Stimulated activated CD4-positive, alpha-beta T cell treated with anti-CD3 and anti-CD28 coated beads, Interleukin-1b, Interleukin-23, amount 100 ng/mL, for 48 hours (primary cell): Measurements from ENCODE around the gene LDB3.

Experiments used
- DNase-seq: peaks from one replicate; pipeline ENCODE4 v3.0.0-alpha.2; 2020

The LDB3 gene

DNA sequence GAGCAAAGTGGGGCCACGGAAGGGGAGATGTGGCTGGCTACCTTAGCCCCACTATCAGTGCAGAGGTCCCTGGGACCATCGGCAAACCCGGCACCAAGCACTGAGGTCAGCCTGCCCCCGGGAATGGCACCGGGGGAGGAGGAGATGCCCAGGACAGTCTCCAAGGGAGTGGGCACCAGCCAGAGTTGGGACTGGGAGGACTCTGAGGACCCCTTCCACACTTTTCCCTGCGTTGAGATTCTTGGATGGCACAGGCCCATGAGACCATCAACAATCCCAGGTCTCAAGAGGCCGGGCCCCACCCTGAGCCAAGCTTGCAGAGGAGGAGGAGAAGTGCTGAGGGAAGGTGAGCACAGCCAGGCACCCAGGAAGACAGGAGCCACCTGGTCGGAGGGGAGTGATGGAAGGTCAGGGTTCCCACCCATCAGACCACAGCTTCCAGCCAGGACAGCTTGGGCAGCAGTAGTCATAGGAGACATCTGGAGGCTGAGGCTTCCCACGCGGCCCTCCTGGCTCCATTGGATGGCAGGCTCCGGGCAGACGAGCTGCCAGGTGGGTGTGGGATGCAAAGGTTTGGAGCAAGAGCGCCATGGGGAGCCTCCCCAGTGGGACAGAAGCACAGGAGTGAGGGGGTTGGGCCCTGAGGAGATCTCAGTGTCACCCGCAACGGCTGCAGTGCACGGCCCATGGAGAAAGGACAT, 16.5 kb upstream of the LDB3 start:
- no peak for DNase-seq

DNA sequence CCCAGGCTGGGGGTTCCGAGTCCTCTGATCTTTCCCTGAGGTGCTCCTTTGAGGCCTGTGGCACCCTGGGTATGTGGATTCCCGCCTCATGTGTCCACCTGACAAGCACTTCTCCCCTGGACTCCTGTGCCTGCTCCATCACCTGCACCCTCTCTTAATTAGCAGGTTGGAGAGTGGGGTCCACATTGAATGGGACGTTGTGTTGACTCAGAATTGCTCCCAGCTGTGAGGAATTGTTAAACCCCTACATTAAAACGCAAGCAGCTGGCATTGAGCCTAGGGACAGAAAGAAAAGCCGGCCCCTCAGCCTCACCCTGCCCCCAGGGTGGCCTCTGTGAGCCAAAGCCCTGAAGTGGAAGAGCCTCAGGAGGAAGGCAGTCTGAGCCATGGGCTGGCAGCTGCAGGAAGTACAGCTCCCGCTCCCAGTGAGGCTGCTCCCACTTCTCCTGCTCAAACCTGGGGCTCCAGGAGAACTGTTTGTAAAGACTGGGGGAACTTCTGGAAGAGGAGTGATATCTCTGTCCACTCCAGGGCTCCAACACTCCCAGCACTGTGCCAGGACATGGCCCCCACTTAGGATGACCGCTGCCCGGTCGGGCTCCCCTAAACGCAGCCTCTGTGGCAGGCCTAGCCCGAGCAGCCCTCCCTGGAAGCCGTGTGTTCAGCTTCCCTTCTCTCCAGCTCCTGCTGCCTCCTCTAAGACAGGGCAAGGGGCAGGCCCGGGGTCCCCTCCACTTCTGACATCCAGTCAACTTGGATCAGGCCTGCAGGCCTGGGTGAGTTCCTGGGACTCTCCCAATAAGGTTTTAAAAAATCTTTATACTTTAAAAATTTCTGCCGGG, 15.7 kb upstream of the LDB3 start:
- DNase-seq, result no peak

DNA sequence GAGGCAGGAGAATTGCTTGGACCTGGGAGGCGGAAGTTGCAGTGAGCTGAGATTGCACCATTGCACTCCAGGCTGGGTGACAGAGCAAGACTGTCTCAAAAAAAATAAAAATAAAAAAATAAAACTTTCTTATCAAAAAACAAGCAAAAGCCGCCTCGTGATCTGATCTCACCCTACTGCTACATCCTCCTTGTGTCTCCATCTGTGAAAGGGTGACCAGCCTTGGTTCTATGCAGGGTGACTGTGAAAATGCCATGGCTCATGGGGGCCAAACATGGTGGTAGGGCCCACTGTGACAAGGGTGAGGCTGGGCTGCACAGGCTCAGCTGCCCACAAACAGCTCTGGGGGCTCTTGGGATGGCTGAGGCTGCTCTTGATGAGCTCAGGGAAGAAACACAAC, 14.9 kb upstream of the LDB3 start:
- DNase-seq, result no peak

DNA sequence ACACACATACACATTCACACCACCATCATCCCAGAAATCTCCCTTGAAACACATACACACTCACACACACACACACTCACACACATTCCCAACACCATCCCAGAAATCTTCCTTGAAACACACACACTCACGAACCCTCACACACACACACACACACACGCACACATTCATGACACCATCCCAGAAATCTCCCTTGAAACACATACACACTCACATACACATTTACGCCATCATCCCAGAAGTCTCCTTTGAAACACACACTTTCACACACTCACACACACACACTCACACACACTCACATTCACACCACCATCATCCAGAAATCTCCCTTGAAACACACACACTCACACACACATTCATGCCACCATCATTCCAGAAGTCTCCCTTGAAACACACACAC, 14.3 kb upstream of the LDB3 start:
- no peak for DNase-seq

DNA sequence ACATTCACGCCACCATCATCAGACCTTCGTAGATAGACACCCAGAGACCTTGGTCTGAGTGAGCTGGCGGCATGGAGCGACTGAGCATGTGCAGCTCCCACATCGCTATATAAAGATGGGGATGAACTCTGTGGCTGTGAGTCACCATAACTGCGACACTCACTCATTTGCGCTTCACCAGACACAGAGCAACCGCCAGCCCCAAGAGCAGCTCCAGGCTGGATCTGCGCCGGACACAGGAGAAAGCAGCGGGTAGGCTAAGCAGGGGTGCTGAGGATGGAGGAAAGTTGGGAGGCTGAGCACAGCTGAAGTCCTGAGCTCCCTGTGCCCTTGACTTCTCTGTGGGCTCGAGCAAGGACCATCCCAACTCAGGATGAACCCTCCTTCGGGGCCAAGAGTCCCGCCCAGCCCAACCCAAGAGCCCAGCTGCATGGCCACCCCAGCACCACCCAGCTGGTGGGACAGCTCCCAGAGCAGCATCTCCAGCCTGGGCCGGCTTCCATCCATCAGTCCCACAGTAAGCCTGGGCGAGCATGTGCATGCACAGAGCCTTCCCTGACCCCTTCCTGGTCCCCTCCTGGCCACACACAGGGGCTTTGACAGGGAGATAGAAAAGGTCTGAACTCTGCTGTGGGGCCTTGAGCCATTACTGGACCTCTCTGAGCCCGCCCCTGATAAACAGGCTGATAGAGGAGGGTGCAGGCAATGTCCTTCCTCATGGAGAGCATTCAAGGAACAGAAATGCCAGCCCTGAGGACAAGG, 13.7 kb upstream of the LDB3 start, which contains the start of gene OPN4:
Gene OPN4, plus strand, starts transcription at position 137 of the 762 bp plus-strand sequence. Its CDS starts 237 bp downstream, at position 374.
- DNase-seq, result no peak

DNA sequence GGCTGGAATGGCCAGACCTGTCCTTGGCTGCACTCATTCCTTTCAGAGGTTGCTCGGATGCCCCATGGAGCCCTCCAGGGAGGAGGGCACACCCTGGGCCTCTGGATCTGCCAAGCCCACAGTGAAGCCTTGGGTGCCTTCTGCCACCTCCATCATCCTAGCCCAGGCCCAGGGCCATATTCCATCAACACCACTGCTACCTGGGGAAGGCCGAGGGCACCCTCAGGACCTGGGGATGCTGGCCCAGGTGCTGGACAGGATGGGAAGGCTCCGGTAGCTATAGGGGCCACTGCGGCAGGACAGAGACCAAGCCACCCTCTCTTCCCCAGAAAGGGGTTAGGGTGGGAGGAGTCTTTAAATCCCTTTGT, 13.2 kb upstream of the LDB3 start:
- no peak for DNase-seq

DNA sequence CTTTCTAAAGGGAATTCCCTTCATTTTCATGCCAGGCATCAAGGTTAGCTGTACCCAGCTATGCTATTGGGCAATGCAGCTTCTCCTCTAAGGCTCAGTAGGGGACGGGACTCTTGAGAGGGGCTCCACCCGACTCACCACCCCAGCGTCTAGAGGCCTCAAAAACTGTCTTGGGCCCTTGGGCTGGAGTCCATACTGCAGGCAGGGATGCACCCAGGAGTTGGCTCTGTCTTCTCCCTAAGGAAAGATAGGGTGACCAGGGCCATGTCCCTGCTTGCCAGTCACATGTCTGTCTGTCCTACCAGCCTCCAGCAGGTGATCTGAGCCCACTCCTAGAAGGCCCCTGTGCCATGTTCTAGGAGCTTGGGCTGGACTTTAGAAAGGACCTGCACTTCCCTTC, 12.7 kb upstream of the LDB3 start:
- DNase-seq, result no peak

DNA sequence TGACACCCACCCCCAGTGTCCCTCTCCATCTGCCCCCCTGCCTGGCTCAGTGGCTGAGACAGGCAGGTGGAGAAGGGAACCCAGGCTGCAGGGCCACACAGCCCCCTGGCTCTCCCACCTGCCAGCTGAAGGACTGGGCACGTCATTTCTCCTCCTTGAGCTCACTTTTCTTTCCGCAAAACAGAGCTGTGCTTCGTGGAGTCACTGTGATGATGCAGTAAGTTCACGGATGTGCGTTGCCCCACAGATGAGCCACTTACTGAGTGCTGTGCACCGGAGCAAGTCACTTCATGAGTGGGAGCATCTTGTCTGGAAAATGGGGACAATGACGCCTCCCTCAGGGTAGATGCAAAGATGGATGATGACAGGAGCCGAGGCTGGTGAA, 11.3 kb upstream of the LDB3 start:
- no peak for DNase-seq

DNA sequence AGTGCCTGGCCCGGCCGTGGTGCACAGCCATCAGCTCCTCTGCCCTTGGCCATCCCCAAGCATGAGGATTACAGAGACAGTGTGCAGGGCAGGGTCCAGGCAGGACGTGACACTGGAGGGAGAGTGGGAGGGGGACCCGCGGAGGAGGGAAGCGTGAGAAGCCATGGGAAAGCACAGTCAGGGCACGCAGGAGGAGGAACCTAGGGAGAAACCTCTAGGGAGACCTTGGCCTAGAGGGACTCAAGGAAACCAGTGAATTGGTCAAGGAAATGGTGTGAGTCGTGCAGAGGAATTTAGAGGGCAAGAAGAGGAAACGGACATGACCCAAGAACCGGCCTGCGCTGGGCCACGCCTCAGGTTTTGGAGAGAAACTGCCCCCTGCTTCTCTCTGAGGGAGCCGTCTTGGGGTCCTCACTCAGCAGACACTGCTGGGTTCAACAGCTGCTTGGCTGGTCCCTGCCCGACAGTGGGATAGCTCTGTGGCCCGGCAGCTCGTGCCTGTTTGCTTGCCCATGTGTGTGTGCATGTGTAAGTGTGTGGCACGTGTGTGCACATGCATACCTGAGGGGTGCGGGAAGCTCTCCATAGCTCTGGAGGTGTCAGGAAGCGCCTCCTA, 10.8 kb upstream of the LDB3 start:
- no peak for DNase-seq

DNA sequence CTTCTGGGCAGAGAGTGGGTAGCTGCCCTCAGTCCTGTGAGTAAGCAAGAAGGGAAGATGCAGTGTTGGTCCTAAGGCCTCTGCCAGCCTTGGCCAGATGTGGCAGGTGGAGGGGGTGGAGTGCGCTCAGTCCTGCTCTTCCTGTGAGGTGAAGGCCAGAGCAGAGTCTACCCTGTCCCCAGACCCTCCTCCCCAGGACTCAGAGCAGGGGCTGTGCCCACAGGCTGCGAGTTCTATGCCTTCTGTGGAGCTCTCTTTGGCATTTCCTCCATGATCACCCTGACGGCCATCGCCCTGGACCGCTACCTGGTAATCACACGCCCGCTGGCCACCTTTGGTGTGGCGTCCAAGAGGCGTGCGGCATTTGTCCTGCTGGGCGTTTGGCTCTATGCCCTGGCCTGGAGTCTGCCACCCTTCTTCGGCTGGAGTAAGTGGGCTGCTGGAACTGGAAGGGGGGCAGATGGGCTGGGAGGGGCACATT, 10.0 kb upstream of the LDB3 start:
- DNase-seq, result no peak

DNA sequence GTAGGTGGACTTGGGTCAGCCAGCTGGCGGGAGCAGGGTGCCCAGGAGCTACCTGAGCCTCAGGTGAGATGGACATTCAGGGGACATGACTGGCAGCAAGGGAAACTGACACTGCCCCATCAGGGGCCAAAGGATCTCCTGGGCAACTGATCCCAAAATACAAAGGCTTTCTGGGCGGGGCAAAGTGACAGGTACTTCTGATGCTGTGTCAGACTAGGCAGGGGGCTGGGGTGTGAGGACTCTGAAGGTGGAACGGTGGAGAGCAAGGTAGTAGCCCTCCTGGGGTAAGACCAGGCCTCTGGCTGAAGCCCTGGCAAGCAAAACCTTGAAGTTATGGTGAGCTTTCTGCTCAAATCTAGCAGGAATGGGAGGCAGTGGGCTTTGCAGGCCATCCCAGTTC, 9.6 kb upstream of the LDB3 start:
- no peak for DNase-seq

DNA sequence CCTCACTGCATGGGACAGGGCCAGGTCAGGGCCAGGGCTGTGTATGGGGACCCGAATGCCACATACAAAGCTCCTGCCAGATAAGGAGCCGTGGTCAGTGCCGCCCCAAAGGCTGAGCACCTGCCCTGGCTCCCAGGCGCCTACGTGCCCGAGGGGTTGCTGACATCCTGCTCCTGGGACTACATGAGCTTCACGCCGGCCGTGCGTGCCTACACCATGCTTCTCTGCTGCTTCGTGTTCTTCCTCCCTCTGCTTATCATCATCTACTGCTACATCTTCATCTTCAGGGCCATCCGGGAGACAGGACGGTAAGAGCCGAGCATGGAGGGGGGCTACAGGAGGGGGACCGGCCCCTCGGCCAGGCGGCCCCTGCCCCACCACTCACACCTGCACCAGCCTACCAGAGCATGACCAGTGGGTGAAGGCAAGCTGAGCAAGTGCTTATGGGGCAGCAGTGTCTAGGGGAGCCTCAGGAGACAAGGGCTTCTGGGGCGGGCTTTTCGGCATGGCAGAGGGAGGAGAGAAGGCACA, 9.1 kb upstream of the LDB3 start:
- no peak for DNase-seq

DNA sequence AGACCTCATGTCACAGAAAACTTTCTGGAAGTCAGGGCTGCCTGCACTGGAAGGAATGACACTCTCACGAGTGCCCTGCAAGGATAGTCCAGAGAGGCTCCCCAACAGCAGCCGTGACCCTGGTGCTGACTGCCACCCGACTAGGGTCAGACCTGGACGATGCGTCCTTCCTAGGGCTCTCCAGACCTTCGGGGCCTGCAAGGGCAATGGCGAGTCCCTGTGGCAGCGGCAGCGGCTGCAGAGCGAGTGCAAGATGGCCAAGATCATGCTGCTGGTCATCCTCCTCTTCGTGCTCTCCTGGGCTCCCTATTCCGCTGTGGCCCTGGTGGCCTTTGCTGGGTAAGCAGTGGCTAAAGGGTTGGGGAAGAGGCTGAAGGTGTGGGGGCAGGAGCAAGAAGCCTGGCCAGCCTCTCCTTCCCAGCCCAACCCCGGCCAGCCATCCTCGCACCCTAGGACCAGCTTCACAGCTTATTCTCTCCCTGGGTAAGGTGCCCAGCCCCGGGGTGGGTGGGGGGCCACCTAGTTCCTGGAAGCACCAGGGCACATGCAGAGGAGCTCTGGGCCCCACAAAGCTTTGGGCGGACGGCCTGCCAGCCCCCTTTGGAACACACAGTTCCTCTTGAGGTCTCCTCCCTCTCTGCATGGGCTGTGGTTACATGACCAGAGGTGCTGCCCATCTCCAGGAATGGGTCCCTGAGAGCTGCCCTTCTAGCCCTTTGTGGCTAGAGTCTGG, 8.4 kb upstream of the LDB3 start:
- no peak for DNase-seq

DNA sequence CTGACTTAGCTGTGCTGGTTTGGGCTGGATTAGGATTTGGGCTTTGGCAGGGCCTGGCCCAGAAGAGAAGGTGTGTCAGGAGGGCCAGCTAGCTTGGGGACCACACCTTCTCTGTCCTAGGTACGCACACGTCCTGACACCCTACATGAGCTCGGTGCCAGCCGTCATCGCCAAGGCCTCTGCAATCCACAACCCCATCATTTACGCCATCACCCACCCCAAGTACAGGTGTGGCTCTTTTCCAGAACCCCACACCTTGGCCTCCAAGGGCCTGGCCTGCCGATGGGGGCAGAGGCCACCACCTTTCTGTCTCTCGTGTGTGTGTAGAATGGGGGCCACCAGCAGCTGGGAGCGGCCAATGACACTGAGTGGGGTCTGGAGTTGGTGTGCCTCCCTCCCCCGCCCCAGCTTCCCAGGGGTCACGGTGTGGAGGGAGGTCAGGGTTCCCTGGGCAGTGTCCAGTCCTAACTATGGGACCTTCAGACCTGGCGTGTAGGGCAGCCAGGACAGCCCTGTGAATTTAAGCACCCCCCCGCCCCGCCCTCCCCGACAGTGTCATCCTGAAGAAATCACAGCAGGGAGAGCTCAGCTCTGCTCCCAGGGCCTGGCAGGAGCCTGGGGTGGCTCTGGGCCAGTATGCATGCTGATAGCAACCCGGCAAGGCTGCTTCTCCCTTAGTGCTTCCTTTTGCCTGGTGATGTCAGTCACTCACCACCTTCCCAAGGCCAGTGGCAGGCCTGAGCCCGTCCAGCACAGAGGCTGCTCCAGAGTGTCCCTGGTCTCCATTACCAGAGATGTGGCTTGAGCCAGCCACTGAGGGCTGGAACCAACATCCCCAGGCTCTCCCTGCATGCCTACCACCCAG, 6.9 kb upstream of the LDB3 start:
- DNase-seq, result no peak

DNA sequence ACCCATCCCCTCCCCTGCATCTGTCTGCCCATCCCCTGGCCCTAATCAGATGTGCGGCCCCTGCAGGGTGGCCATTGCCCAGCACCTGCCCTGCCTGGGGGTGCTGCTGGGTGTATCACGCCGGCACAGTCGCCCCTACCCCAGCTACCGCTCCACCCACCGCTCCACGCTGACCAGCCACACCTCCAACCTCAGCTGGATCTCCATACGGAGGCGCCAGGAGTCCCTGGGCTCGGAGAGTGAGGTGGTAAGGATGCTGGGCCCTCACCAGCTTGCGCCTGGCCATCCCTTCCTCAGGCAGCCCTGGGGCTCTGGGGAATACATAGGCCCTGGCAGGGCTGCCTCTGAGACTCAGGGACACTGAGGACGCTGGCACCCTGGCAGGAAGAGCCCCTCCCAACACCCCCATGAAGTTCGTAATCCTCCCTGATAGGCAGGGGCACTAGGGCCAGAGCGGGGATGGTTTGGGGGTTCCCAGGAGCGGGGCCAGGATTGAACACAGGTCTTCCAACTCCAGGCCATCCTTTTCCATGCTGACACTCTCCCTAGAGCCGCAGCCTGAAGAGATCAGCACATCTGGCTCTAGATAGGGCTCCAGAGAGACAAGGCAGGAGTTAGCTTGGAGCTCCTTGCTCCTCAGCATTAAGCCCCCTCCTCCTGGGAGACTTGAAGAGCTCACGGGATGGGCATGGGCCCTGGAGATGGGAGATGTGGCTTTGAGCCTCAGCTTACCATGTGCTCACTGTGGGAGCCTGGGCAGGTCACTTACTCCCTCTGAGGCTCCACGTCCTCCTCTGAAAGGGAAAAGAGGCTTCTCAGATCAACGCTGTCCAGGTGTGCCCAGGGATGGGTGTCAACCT, 5.9 kb upstream of the LDB3 start:
- no peak for DNase-seq

DNA sequence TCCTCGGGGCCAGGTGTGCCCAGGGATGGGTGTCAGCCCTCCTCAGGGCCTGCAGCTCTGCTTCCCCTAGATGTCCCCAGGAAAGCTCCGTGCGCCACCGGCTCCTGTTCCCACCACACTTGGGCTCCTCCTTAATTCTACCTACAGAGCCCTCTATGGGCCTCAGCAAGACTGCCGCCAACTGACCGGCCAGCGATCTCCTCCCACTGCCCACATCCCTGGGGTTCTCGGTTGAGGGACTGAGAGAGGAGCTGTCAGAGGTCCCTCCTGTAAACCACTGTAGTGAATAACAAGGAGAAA, 5.3 kb upstream of the LDB3 start:
- DNase-seq, result no peak

DNA sequence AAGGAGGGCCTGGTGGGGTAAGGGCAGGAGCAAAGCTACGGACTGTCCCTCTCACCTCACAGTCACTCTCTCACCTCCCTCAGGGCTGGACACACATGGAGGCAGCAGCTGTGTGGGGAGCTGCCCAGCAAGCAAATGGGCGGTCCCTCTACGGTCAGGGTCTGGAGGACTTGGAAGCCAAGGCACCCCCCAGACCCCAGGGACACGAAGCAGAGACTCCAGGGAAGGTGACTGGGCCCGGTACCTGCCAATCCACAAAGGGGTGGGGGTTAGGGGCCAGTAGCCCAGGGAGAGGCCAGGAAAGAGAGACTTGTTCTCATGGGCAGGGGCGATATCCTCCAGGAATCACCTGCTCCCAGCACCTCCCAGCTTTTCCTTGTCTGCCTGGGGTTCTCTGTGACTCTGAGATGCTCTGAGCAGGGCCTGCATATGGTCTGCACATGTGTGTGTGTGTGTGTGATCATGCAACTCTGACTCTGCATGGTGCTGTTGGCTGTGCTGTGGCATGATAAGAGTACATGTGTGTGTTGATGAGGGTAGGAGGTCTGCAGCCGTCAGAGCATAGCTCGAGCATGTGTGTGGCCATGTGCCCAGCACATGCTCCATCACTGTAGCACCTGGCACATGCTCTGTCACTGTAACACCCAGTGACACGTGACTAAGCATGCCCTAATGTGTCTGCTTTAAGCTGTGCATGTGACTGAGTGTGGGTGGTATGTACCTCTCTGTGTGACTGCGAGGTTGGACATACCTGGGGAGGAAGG, 4.6 kb upstream of the LDB3 start:
- no peak for DNase-seq

DNA sequence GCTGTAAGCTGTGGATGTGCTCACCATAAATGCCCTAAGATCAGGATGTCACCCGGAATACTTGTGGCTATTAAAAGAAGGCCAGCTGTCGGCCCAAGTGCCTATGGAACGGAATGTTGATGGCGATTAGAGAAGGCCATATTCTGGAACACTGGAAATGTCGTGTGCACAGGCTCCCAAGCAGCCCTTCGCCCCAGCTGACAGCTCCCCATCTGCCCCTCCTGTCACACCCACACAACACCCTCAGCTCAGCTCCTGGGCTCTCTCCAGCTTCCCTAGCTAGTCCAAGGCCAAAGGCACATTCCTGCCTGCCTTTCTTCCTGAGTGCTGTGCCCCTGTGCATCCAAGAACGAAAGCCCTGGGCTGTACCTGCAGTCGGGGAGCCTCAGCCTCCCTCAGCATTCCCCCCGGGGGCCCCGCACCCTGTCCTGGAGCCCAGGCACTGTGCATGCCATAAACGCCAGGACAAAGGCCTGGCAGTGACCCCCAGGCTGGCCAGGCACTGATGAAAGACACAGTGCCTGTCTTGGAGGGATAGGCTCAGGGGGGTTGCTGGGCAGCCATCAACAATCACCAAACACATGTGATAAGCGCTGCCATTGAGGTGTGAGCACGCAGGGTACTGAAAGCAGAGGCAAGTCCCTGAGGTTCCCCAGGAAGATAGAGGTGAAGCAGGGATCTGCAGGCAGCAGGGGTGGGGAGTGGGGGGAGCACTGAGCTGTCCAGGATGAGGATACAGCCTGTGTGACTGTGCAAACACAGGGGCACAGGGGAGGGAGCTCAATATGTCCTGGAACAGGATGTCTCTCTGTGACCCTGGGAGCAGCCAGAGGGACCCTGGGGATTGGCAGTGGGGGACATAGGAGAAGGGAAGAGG, 3.7 kb upstream of the LDB3 start:
- no peak for DNase-seq

DNA sequence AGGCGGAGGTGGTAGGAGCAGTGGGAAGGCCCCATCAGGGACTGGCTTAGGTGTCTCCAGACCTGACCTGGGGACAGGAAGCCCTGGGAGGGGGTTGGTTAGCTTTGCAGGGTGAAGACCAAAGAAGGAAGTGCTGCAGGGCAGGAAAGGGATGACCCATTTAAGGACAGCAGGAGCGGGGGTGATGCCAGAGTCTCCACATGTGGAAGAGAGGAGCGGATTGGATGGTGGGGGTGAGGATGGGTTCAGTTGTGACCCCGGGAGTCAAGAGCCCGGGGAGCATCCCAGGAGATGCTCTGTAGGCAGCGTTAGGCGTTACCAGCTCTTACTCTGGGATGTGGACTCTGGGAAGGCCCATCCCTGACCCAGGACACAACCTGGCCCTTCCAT, 3.1 kb upstream of the LDB3 start:
- DNase-seq, result no peak
